T-helper 1 cell treated with Interleukin-12 subunit alpha and Interleukin-12 subunit beta and Interleukin-4 antibody, amounts not matched to agents 30 ng/mL and 1 ng/mL, for 36 hours (primary cell): ENCODE results near the gene CHRNA4. TPM values are rescaled to one million over a fixed set of nuclear protein-coding genes. Genes with fewer than 3 reads are reported as not detected.
"Not testable (repeated sequence)": the region's sequence is repeated elsewhere in the genome, so short reads cannot be mapped to it uniquely, and the experiment has no call there.

Experiments
- intact Hi-C: fragments of 100-400 bp; cut with micrococcal nuclease; formaldehyde crosslinking; loops from one replicate; pipeline ENCODE4 v1.15.1; 2024
- total RNA-seq: library from RNA; stranded (reverse); gene quantifications from 2 replicates; pipeline ENCODE4 v1.2.3, GENCODE V29; 2022

The CHRNA4 gene
- total RNA-seq, 1 donor from 2014 or later: not detected

GRCh38 chr20:63350597-63351325, 10.4 kb downstream of the CHRNA4 start:
- intact Hi-C loops: no loop called here

DNA sequence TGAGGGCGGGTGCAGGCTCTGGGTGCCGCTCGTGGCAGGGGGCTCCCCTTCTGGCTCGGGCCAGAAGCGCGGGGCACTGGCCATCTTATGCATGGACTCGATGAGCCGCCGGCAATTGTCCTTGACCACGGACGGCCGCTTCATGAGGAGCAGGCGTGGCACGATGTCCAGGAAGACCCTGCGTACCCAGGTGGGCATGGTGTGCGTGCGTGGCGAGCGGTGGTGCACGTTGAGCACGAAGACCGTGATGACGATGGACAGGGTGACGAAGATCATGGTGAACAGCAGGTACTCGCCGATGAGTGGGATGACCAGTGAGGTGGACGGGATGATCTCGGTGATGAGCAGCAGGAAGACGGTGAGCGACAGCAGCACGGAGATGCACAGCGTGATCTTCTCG, 11.0 kb downstream of the CHRNA4 start:
- intact Hi-C loops: no loop called here

DNA sequence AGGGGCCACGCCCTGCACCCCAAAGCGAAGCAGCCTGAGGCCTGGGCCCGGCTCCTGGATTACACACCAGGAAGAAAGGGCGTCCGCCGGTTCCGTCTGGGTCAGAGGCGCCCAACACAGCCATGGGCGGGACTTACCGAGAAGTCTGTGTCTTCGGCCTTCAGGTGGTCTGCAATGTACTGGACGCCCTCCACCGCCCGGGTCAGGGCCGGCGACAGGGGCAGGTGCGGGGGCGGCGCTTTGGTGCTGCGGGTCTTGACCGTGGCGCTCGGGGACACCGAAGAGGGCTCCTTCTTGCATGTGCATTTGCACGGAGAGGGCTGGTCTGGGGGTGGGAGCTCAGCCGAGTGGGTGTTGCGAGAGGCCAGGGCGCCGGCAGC, 11.6 kb downstream of the CHRNA4 start:
- intact Hi-C loops: no loop called here

DNA sequence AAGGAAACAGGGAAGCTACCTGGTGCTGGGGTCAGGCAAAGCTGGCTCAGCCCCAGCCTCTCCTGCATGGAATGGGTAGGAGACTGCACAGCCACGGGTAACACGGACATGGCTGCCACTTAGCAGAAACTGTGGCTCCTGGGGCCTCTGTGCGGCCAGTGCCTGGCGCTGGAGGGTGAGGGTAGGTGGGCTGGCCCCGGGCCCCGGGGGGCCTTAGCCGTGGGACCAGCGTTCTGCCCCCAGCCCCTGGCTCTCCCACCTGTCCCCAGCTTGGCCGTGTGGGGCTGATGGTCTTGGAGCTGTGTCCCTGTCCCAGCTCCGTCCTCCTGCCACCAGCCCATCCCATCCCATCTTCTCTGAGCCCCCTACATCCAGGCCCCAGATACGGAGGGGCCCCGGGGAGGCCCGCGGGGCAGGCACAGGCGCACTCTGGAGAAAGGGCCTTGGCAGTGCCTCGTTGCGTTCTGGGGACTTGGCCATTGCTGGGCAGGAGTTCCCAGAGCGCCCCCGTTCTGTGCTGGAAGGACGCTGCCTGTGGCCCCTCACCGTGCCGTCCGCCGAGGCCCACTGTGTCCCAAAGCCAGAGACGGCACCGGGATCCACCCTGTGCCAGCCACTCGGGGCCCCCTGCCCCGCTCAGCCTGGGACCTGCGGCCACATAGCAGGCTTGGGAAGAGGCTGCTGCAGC, 12.2 kb downstream of the CHRNA4 start:
- intact Hi-C loops: no loop called here

GRCh38 chr20:63347950-63348827, 13.0 kb downstream of the CHRNA4 start:
- intact Hi-C loops: no loop called here

DNA sequence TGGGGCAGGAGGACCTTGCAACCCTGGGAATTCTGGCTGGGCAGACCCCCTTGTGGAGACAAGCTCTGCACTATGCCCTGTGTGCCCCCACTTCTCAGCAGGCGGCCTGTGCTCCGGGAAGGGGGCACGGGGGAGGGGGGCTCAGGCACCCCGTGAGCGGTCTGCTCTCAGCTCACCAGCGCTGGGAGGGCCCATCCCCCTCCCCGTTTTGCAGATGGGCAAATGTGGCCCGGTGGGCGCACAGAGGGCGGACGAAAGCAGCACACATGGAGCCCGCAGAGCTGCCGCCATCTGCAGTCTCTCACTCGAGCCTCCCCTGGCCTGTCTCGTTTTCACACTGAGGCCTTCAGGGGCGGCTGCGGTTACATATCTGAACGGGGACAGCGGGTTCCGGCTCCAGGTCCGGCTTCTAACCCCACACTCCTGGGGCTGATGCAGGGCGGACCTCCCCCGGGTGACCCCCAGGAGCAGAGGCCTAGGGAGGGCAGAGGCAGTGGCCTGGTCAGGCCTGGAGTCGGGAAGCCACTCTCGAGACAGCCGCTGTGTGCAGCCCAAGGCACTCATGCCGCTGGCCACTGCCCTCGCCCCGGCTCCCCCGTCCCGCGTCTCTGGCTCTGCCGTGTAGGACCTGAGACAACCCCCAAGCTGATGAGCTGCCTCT, 13.9 kb downstream of the CHRNA4 start:
- intact Hi-C loops: no loop called here

GRCh38 chr20:63346131-63347080, 14.7 kb downstream of the CHRNA4 start:
- intact Hi-C loops: no loop called here

DNA sequence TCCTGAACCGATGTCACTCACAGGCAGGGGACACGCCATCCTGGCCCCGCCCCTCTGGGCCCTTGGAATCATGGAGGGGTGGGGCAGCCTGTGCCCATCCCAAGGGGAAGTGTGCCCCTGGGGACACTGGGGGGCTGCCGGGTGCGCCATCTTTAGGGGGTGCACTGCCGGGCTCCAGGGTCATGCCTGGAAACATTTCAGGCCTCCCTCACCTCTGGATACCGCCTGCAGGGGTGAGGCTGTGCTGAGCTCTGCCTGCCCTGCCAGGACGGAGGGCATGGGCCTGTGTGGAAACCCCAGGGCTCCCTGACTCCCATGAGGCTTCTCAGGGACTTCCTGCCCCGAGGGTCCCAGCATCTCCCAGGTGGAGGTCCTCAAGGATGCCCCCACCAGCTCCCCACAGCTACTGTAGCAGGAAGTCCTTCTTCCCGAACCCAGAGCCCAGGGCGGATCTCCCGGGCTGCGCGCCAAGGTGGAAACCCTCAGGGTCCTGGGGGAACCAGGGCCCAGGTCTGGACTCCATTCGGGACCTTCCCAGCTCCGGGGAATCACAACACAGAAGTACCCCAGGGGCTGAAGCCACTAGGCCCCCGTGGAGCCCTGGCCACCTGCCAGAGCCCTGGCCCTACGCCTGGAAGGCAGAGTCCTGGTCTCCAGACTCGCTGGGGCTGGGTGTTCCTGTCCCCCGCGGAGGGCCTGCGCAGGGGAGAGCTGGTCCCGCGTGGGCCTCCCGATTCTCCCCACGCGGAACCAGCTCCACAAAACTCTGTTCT, 15.6 kb downstream of the CHRNA4 start:
- intact Hi-C loops: no loop called here

DNA sequence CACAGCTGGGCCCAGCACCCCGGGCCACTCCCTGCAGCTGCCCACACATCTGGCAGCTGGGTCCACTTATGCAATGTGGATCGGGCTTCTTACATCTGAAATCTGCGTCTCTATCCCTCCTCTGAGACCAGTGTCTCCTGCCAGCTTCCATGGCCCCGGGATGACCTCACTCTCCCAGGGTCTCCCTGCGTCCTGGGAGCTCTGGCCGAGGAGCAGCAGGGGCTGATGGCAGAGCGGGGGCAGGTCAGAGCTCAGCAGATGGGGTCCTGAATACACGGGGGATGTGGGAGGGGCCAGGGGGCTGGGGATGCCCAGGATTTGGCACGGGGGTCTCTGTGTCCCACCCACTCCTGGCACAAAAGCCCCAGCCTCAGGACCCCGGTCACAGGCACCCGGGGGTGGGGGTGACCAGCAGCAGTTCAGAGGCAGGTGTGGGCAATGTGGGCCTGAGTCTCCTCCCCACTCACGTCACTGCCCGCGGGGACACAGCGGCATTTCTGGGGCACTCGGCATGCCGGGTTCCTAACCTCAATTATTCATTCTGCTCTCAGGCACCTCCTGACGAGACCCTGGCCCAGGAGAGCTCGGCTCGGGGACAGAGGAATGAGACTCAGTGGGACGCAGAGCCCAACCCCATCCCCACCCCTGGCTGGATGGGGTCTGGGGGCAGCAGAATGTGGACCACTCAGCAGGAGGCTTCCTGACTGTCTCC, 16.4 kb downstream of the CHRNA4 start:
- intact Hi-C loops: no loop called here

DNA sequence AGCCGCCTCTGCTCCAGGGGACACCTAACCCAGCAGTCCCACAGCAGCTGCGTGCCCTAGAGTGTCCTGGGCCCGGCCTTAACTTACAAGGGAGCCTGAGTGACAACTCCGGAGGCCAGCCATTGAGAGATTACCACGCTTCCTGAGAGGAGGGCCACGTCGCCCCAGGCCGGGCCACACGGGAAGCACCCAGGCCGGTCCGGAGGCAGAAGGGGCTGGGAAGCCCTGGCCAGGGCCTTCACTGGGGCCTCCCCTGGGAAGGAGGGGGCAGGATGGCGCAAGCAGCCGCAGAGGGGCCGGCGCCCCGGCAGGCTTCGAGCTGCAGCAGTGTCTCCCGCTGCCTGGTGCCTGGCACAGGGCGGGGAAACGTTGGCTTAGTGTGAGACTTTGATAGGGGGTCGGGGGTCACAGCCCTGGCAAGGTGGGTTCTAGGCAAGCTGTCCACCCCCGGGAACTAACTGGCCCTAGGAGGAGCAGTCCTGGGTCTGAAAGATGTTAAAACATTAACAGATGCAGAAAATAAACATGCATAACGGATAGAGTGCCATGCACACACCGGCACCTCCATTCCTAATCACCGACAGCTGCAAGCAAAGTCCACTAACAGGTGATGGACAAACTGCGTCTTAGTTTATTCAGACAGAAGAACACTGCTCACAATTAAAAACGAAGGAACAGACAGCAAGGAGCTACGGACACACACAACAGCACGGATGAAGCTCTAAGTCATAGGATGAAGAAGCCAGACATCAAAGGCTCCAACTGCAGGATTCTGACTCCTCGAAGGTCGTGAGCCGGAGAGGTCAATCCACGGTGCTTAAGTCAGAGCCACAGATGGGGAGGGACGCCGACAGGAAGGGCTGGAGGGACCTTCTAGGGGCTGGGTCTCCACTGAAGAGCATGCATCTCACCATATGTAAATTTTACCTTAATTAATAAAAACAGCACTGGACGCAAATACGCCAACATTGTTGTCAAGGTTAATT, 17.4 kb downstream of the CHRNA4 start:
- intact Hi-C loops: no loop called here

DNA sequence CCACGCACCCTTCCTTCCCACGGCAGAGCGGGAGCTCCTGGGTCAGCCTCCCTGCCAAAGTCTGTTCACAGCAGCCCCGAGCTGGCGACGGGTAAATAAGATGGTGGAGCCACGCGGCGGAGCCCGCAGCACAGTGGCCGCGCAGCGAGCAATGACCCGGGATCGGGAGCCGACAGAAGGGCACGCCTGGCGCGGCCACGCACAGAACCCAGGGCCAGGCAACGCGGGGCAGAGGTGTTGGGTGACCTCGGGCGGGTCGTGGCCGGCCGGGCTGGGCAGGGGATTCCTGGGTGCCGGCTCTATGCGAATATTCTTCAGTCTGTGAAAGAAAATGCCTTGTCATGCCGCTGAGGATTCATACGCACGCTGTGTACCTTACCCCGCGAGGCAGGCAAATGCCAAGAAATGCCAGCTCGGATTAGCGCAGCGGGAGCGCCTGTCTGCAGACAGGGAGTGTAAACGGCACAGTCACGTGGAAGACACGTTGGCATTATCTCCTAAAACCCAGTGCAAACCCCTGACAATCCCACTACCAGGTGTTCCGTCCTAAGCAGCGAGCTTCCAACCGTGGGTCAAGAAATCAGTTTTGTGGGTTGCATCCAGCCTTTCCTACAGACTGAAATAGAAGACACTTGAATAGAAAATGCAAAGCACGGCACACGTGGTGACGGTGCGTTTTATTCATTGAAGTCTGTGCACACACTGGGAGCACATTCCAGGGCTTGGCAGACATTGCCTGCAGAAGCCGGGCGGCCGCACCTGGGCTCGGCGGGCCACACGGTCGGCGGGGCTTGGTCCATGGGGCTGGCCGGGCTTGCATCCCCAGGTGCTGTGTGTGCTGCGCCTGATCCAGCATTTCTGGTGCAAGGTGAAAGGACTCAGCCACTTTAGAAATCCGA, 18.3 kb downstream of the CHRNA4 start:
- intact Hi-C loops: no loop called here

DNA sequence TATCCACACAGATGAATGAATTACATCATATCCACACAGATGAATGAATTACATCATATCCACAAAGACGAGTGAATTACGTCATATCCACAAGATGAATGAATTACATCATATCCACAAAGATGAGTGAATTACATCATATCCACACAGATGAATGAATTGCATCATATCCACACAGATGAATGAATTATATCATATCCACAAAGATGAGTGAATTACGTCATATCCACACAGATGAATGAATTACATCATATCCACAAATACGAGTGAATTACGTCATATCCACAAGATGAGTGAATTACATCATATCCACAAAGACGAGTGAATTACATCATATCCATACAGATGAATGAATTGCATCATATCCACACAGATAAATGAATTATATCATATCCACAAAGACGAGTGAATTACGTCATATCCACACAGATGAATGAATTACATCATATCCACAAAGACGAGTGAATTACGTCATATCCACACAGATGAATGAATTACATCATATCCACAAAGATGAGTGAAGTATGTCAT, 20.9 kb downstream of the CHRNA4 start:
- intact Hi-C loops: not testable (repeated sequence)

DNA sequence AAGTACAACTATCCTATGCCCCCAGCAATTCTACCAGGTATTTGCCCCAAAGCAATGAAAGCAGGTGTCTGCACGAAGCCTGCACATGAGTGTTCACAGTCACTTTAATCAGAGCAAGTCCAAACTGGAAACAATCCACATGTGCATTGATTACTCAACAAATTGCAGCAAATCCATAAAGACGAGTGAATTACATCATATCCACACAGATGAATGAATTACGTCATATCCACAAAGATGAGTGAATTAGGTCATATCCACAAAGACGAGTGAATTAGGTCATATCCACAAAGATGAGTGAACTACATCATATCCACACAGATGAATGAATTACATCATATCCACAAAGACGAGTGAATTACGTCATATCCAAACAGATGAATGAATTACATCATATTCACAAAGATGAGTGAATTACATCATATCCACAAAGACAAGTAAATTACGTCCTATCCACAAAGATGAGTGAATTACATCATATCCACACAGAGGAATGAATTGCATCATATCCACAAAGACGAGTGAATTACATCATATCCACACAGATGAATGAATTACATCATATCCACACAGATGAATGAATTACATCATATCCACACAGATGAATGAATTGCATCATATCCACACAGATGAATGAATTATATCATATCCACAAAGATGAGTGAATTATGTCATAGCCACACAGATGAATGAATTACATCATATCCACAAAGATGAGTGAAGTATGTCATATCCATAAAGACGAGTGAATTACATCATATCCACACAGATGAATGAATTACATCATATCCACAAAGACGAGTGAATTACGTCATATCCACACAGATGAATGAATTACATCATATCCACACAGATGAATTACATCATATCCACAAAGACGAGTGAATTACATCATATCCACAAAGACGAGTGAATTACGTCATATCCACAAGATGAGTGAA, 21.7 kb downstream of the CHRNA4 start:
- intact Hi-C loops: not testable (repeated sequence)

DNA sequence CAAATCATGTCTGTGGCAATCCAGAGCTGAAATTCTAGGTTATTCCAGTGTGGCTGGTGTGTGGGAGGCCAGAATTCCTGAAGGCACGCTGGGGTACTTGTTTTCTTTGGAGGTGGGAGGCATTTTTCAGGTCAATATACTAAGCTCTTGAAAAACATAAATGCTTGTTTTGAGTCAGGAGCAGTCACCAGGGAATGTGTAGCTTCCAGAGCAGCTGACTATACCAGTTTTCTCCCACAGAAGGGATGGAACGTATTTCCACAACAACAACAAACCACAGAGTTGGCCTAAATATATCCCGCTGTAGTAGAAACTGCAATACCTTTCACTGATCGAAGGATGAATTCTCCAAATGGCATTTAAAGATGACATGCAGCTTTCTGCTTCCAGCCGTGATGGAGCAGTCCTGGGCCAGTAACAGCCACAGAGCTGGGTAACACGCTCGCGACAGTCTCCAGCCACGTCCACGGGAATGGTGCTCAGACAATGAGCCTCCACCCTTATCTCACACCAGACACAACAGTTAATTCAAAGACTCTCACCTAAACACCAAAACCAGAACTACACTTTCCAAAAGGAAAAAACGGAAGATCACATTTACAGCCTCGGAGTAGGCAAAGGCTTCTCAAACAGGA, 23.2 kb downstream of the CHRNA4 start:
- intact Hi-C loops: no loop called here

- intact Hi-C loops: no loop called here
Measured at GRCh38 chr20:63336232-63336752, 24.9 kb downstream of the CHRNA4 start.
